GM12872 (cell line): ENCODE data around the gene ZNF749.

Source experiments
- CTCF ChIP-seq: IDR thresholded peaks from 3 replicates; pipeline ENCODE4 v1.5.1; 2011; ENCODE audit warnings: low read depth, mild to moderate bottlenecking, low read length, moderate library complexity; ENCODE audit not compliant: insufficient read depth

Gene ZNF749

GRCh38 chr19:57438925-57439324 is 3.8 kb downstream of the ZNF749 start:
- no peak for TF ChIP-seq CTCF

DNA sequence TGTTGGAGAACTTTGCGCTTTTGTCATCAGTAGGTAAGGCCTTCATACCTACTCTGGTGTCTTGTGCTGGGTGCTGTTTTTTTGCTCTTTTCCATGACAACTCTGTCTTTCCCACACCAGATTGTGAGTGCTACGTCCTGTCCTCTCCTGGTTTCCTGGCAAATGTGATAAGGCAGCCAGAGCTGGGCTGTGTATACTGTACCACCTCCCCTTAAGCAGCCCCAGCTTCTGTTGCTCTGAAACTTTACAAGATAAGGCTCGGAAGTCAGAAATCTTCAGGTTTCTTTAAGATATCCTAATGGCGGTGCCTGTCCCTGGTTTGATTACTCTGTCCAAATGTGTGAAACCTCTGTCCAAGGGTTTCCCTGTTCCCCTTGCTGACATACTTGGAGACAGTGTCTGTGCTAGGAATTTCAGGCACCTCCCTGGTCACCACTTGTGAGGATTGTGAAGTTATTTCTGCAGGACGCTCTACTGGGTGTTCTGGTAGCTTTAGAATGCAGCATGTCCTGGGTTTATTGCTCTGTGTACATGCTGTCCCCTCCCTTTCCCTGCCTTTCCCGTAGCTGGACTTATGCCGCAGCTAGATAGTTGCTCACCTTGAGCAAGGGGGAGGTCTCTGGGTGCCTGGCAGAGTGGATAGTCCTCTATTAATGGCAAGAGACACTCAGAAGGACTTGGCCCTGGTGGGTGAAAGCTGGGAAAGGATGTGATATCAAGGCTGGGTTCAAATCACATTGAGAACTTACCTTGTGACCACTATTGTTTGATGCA is 7.0 kb downstream of the ZNF749 start:
- no peak for TF ChIP-seq CTCF

- TF ChIP-seq CTCF, result no peak
Observed at GRCh38 chr19:57443121-57443696, 8.1 kb downstream of the ZNF749 start.

DNA sequence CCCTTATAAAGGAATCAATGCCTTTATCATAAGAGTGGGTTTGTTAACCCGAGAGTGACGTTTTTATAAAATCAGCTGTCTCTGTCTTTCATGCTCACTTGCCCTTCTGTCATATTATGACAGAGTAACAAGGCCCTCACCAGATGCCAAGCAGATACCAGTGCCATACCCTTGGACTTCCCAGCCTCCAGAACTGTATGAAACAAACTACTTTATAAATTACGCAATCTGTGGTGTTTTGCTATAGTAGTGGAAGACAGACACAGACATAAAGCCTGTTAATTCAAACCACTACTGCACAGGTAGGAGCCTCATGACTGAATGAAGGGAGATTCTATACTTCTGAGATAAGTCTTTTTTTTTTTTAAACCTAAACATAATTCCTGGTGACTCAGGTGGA is 17.2 kb downstream of the ZNF749 start:
- TF ChIP-seq CTCF, result no peak

- TF ChIP-seq CTCF, result peak; percentile 58
Observed at GRCh38 chr19:57465680-57466381, 30.7 kb downstream of the ZNF749 start.

- TF ChIP-seq CTCF, result no peak
Observed at GRCh38 chr19:57466489-57466888, 31.4 kb downstream of the ZNF749 start.

DNA sequence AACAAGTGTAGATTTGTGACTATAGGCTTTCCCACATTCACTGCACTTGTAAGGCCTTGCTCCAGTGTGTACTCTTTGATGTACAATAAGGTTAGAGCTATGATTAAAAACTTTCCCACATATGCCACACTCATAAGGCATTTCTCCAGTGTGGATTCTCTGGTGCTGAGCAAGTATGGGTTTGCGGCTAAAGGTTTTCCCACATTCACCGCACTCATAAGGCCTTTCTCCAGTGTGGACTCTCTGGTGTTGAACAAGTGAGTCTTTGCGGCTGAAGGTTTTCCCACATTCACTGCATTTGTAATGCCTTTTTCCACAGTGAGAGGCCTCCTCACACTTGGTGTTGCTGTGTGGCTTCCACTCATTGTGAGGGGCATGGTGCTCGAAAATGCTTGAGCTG is 38.5 kb downstream of the ZNF749 start:
- TF ChIP-seq CTCF, result no peak
